ENCODE results near the gene MAP4K3. TPM values are rescaled to one million over a fixed set of nuclear protein-coding genes. Genes with fewer than 3 reads are reported as not detected.

The MAP4K3 gene
- total RNA-seq, 1 donor from 2014 or later, result 48.1 TPM

DNA sequence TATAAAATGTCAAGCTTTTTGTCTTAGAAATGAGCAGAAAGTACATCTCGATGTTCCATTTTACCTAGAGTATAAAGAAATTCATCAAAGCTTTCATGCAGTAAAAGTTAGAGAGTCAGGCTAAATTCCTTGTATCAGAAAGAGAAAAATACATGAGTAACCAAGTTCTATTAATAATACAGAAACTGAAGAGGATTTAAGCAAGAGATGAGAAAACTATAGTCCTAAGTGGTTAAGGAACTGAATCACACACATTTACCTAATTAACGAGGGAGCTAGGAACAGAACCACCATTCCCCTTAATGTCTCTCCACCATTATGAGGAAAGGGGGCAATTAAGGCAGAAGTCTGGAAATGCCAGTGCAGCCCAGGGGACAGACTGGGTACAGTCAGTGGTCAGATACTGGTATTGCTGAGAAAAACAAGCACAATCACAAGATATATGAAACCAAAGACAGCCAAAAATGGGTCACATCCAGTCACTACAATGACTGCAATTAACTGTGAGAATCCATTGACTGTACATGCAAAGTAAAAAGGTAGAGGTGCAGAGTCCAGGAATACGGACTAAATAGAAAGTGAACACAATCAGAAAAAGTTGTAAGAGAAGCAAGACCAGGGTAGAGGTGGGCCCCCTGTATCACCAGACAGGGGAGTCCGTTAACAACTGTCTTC is 23.9 kb downstream of the MAP4K3 start:
- no peaks in the 10 kb centered on the region for H3K9me3 Mint-ChIP-seq (ENCODE audit: unreplicated experiment)
- no peak for DNase-seq
- no peak overlapping the region for H3K27ac Mint-ChIP-seq (ENCODE audit: unreplicated experiment)
- H3K4me1 Mint-ChIP-seq (ENCODE audit: low read depth, unreplicated experiment), result peaks cover 16% of the 10 kb centered on the region
- H3K4me3 Mint-ChIP-seq (ENCODE audit: unreplicated experiment), result no peak overlapping the region
- H3K36me3 Mint-ChIP-seq (ENCODE audit: unreplicated experiment), result no peaks in the 10 kb centered on the region
- TF ChIP-seq, protein P1, sequence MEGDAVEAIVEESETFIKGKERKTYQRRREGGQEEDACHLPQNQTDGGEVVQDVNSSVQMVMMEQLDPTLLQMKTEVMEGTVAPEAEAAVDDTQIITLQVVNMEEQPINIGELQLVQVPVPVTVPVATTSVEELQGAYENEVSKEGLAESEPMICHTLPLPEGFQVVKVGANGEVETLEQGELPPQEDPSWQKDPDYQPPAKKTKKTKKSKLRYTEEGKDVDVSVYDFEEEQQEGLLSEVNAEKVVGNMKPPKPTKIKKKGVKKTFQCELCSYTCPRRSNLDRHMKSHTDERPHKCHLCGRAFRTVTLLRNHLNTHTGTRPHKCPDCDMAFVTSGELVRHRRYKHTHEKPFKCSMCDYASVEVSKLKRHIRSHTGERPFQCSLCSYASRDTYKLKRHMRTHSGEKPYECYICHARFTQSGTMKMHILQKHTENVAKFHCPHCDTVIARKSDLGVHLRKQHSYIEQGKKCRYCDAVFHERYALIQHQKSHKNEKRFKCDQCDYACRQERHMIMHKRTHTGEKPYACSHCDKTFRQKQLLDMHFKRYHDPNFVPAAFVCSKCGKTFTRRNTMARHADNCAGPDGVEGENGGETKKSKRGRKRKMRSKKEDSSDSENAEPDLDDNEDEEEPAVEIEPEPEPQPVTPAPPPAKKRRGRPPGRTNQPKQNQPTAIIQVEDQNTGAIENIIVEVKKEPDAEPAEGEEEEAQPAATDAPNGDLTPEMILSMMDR (IDR thresholded peaks at IDR 0.05; ENCODE audit: partially characterized antibody, unreplicated experiment), result no peak
- no peaks in the 10 kb centered on the region for H3K27me3 Mint-ChIP-seq (ENCODE audit: unreplicated experiment)

DNA sequence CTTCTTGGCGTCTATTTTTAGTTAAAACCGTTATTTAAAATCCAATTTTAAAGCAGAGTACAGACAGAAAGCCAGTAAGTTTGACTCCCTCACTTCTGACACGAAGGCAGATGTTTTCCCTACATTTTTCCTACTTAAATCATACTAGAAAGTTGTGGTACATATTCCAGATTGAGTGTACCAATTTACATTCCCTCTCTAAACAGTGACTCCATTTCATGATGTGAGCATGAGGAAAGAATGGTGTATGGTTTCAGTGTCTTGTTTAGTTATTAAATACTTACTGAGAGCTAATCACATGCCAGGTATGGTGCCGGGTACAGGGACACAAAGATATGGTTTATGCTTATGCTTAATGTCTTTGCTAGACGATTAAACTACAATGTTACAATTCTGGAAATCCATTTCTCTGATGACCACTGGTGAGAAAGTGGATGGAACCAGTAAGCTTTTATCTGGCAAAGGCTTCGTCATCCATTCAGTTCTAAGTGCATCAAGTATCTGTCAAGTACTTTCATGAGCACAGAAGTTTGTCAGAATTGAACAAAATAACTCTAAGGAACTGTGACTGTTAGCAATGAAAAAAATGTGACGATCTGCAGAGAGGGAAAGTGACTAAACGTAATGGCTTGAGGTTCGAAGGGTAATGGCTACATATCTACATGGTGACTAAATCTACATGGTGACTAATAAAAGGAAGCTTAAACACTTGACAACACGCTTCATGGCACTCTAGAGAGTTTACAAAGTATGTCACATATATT is 25.7 kb downstream of the MAP4K3 start:
- Mint-ChIP-seq H3K27me3 (ENCODE audit: unreplicated experiment) (no peaks in the 10 kb centered on the region), H3K9me3 (ENCODE audit: unreplicated experiment) (no peaks in the 10 kb centered on the region), H3K36me3 (ENCODE audit: unreplicated experiment) (no peaks in the 10 kb centered on the region), H3K4me3 (ENCODE audit: unreplicated experiment) (no peak overlapping the region), H3K27ac (ENCODE audit: unreplicated experiment) (no peak overlapping the region), H3K4me1 (ENCODE audit: low read depth, unreplicated experiment) (peaks cover 16% of the 10 kb centered on the region)
- no peak for DNase-seq
- TF ChIP-seq, protein P1 (IDR thresholded peaks at IDR 0.05; ENCODE audit: partially characterized antibody, unreplicated experiment), result no peak

DNA sequence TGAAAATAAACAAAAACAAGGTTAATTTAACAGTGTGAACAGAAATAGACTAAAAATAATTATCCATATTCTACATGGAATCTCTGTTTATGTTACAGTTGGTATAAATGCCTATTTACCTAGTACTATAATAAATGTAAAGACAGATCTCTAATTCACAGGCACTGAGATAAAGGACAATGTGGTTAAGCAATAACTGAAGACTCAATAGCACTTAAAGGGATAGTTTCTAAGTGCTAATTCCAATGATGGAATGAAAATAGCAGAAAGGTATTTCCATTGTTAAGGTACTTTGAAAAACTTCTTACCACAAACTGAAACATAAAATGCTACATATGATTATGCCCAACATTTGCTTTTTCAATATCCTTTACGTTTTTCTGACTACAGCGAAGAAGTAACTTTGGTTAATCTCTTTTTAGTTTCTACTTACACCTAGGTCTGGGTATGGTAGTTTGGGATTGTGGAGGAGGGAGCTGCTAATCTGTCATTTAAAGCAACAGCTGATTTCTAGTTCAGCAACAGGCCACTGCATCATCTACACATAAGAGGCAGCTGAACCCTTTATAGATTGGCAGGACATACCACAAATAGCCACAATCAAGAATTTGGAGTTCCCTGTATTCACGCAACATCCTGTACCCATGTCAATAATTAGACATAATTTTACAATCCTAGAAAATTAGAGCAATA is 27.2 kb downstream of the MAP4K3 start:
- no peak for DNase-seq
- Mint-ChIP-seq H3K27me3 (ENCODE audit: unreplicated experiment) (no peaks in the 10 kb centered on the region), H3K36me3 (ENCODE audit: unreplicated experiment) (no peaks in the 10 kb centered on the region), H3K27ac (ENCODE audit: unreplicated experiment) (no peak overlapping the region), H3K9me3 (ENCODE audit: unreplicated experiment) (no peaks in the 10 kb centered on the region), H3K4me3 (ENCODE audit: unreplicated experiment) (no peak overlapping the region), H3K4me1 (ENCODE audit: low read depth, unreplicated experiment) (peaks cover 19% of the 10 kb centered on the region)
- TF ChIP-seq, protein P1 (IDR thresholded peaks at IDR 0.05; ENCODE audit: partially characterized antibody, unreplicated experiment), result no peak

DNA sequence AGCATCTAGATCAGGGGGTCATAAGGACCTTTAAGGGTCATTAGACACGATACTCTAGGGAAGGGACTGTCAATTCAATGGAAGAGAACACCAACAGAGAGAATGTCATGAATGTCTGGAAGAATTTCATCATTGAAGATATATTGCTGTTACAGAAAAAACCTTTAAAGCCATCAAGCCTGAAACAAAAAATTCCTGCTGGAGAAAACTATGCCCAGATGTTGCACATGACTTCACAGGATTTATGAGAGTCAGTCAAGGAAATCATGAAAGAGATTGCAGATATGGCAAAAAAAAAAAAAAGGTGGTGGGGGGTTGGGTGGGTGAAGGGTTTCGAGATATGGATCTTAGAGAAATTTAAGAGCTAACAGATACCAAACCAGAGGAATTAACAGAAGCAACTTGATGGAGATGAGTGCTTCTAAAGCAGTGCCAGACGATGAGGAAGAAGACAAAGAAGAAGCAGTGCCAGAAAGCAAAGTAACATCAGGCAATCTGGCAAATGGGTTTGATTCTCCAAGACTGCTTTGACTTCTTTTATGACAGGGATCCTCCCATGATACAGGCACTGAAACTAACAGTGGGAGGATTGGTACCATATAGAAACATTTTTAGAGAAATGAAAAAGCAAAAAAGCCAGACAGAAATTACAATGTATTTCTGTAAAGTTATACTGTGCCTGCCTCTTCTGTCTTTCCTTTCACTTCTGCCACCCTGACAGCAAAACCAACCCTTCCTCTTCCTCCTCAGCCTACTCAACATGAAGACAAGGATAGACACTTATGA is 28.5 kb downstream of the MAP4K3 start:
- peaks cover 19% of the 10 kb centered on the region for H3K4me1 Mint-ChIP-seq (ENCODE audit: low read depth, unreplicated experiment)
- no peak for DNase-seq
- TF ChIP-seq, protein P1 (IDR thresholded peaks at IDR 0.05; ENCODE audit: partially characterized antibody, unreplicated experiment), result no peak
- no peaks in the 10 kb centered on the region for H3K9me3 Mint-ChIP-seq (ENCODE audit: unreplicated experiment)
- H3K36me3 Mint-ChIP-seq (ENCODE audit: unreplicated experiment), result no peaks in the 10 kb centered on the region
- H3K27me3 Mint-ChIP-seq (ENCODE audit: unreplicated experiment), result no peaks in the 10 kb centered on the region
- no peak overlapping the region for H3K4me3 Mint-ChIP-seq (ENCODE audit: unreplicated experiment)
- no peak overlapping the region for H3K27ac Mint-ChIP-seq (ENCODE audit: unreplicated experiment)
